Fibroblast of the conjunctiva (primary cell): ENCODE results near the gene MYO15B.

Experiments used
- DNase-seq: peaks from one replicate; pipeline ENCODE4 v3.0.0-alpha.2; 2010; ENCODE audit warnings: low read depth

Gene MYO15B

GRCh38 chr17:75665981-75666380 lies 78.4 kb downstream of the MYO15B start:
- no peak for DNase-seq

GRCh38 chr17:75666959-75667790 lies 79.6 kb downstream of the MYO15B start, which contains the start of the genes RECQL5 and SAP30BP:
Gene RECQL5, minus strand, starts transcription at chr17:75667154. Its CDS starts 597 bp downstream, at chr17:75666557.
Gene SAP30BP, plus strand, starts transcription at chr17:75667338. Its CDS starts 35 bp downstream, at chr17:75667373.
- peak; percentile 96 for DNase-seq

GRCh38 chr17:75667825-75668224 lies 80.2 kb downstream of the MYO15B start:
- no peak for DNase-seq

- DNase-seq = no peak
Observed at GRCh38 chr17:75668489-75668888, 80.9 kb downstream of the MYO15B start.

- no peak for DNase-seq
Observed at GRCh38 chr17:75670868-75671267, 83.3 kb downstream of the MYO15B start.

GRCh38 chr17:75672011-75672410 lies 84.4 kb downstream of the MYO15B start:
- DNase-seq = no peak

- DNase-seq = no peak
Observed at GRCh38 chr17:75673487-75673886, 85.9 kb downstream of the MYO15B start.
